Measurements from ENCODE around the gene PALLD.

DNA sequence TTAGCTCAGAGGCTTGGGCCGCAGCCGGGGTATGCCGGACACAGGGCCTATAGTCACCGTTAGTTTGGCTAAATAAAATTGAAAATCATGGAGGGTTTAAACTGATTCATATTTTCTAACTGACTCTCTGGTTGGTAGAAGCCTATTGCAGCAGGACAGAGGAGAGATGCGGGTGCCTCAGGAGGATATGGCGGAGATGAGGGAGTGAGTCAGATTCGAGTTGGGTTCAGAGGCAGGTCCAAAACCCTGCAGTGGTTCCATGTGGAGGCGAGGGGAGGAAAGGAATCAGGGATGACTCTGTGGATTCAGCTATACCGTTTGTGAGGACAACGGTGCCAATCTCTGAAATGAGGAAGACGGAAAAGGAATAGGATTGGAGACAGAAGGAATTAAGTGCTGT is 176.6 kb downstream of the PALLD start:
- TF ChIP-seq, protein P1, sequence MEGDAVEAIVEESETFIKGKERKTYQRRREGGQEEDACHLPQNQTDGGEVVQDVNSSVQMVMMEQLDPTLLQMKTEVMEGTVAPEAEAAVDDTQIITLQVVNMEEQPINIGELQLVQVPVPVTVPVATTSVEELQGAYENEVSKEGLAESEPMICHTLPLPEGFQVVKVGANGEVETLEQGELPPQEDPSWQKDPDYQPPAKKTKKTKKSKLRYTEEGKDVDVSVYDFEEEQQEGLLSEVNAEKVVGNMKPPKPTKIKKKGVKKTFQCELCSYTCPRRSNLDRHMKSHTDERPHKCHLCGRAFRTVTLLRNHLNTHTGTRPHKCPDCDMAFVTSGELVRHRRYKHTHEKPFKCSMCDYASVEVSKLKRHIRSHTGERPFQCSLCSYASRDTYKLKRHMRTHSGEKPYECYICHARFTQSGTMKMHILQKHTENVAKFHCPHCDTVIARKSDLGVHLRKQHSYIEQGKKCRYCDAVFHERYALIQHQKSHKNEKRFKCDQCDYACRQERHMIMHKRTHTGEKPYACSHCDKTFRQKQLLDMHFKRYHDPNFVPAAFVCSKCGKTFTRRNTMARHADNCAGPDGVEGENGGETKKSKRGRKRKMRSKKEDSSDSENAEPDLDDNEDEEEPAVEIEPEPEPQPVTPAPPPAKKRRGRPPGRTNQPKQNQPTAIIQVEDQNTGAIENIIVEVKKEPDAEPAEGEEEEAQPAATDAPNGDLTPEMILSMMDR (IDR thresholded peaks at IDR 0.05), result no peak
- no peak for TF ChIP-seq EP300 (IDR thresholded peaks at IDR 0.05)

Data from suprapubic skin (tissue), 3 donors.